NB4 (cell line): Measurements from ENCODE around the gene DNAJC13.

Source experiments
- POLR2A ChIP-seq: IDR thresholded peaks from 2 replicates; pipeline ENCODE4 v1.6.1; 2011; ENCODE audit warnings: mild to moderate bottlenecking; ENCODE audit not compliant: insufficient read length; ENCODE audit errors: extremely low read depth
- TF ChIP-seq, protein P1 (sequence below): IDR thresholded peaks from one replicate; pipeline ENCODE4 v1.5.1; 2012; ENCODE audit warnings: low read depth, low read length
- TF ChIP-seq, protein P2 (sequence below): IDR thresholded peaks from 2 replicates; pipeline ENCODE4 v1.6.1; 2011; ENCODE audit warnings: low read depth, low read length

DNA sequence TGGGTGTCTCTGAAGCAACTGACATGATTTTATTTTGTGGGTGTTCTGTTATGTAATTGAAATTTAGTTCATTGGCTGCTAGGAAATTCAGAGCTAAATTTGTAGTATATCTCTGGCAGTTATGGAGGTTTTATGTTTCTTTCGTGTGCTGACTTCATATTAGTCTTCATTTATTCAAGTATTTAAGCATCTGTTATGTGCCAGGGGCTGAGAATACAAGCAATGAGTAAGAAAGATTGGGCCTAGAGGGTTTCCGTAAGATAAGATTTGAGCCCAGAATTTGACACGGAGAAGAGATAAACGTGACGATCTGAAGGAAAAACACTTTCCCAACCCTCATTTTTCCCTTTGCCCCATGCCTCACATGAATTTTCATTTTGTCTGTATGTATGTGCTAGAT, 104.6 kb downstream of the DNAJC13 start:
- TF ChIP-seq, protein P1, sequence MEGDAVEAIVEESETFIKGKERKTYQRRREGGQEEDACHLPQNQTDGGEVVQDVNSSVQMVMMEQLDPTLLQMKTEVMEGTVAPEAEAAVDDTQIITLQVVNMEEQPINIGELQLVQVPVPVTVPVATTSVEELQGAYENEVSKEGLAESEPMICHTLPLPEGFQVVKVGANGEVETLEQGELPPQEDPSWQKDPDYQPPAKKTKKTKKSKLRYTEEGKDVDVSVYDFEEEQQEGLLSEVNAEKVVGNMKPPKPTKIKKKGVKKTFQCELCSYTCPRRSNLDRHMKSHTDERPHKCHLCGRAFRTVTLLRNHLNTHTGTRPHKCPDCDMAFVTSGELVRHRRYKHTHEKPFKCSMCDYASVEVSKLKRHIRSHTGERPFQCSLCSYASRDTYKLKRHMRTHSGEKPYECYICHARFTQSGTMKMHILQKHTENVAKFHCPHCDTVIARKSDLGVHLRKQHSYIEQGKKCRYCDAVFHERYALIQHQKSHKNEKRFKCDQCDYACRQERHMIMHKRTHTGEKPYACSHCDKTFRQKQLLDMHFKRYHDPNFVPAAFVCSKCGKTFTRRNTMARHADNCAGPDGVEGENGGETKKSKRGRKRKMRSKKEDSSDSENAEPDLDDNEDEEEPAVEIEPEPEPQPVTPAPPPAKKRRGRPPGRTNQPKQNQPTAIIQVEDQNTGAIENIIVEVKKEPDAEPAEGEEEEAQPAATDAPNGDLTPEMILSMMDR = no peak
- TF ChIP-seq POLR2A = no peak
- TF ChIP-seq, protein P2, sequence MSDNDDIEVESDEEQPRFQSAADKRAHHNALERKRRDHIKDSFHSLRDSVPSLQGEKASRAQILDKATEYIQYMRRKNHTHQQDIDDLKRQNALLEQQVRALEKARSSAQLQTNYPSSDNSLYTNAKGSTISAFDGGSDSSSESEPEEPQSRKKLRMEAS = no peak
